Activated naive CD8-positive, alpha-beta T cell (primary cell): ENCODE results near the gene AGAP3.

Source experiments
- H3K27ac Mint-ChIP-seq: one replicate; pipeline ENCODE4 v1.8.0; 2021; ENCODE audit warnings: mixed read lengths
- H3K27me3 Mint-ChIP-seq: one replicate; pipeline ENCODE4 v1.8.0; 2021; ENCODE audit warnings: mixed read lengths
- H3K36me3 Mint-ChIP-seq: one replicate; pipeline ENCODE4 v1.8.0; 2021; ENCODE audit warnings: mixed read lengths
- H3K4me1 Mint-ChIP-seq: one replicate; pipeline ENCODE4 v1.8.0; 2021; ENCODE audit warnings: low read depth, mixed read lengths
- H3K4me3 Mint-ChIP-seq: one replicate; pipeline ENCODE4 v1.8.0; 2021; ENCODE audit warnings: mild to moderate bottlenecking, mixed read lengths
- H3K9me3 Mint-ChIP-seq: one replicate; pipeline ENCODE4 v1.8.0; 2021; ENCODE audit warnings: low read depth, mixed read lengths

AGAP3 gene

DNA sequence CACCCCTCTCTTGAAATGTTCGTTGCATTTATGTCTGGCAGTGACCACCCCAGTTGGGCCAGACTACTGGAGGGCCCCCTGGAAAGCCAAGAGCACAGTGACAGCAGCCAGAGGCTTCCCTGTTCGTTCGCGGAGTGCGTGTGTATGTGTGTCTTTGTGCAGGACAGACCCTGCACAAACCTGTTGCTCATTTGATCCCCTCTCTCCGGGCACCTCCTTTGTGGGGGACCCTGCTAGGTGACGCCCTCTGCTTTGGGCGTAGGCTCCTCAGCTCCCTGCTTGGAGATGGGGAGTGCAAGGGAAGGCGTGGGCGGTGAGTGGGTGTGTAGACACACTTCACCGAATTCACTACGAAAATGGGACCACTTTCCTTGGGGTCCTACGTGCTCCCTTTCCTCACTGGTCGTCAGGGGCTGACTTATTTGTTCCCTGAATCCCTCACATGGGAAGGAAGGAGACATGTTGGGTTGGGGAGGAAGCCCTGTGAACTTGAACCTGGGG lies 38.7 kb downstream of the AGAP3 start:
- no peaks in the 10 kb centered on the region for H3K27me3 Mint-ChIP-seq
- peaks cover 4% of the 10 kb centered on the region for H3K36me3 Mint-ChIP-seq
- no peaks in the 10 kb centered on the region for H3K9me3 Mint-ChIP-seq
- H3K4me3 Mint-ChIP-seq: no peak overlapping the region
- H3K4me1 Mint-ChIP-seq: peaks cover 5% of the 10 kb centered on the region
- H3K27ac Mint-ChIP-seq: no peak overlapping the region

DNA sequence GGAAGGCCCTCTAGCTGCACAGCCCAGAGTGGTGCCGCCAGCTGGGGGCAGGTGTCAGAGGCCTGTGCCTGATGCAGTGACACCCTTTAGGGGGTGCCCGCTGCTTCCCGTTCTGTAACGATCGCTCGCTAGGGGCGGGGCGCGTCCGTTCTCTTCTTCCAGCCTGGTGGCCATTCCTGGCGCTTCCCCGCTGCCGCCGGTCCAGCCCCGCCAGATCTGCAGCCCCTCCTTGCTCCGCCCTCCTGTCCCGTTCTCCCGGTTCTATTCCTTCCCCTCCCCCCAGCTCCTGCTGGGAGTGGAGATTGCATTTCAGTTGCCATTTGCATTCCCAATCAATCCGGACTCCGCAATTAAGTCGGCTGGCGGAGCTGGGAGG lies 39.2 kb downstream of the AGAP3 start:
- peaks cover 5% of the 10 kb centered on the region for H3K4me1 Mint-ChIP-seq
- peaks cover 4% of the 10 kb centered on the region for H3K36me3 Mint-ChIP-seq
- H3K27me3 Mint-ChIP-seq: no peaks in the 10 kb centered on the region
- H3K4me3 Mint-ChIP-seq: no peak overlapping the region
- H3K9me3 Mint-ChIP-seq: no peaks in the 10 kb centered on the region
- no peak overlapping the region for H3K27ac Mint-ChIP-seq

DNA sequence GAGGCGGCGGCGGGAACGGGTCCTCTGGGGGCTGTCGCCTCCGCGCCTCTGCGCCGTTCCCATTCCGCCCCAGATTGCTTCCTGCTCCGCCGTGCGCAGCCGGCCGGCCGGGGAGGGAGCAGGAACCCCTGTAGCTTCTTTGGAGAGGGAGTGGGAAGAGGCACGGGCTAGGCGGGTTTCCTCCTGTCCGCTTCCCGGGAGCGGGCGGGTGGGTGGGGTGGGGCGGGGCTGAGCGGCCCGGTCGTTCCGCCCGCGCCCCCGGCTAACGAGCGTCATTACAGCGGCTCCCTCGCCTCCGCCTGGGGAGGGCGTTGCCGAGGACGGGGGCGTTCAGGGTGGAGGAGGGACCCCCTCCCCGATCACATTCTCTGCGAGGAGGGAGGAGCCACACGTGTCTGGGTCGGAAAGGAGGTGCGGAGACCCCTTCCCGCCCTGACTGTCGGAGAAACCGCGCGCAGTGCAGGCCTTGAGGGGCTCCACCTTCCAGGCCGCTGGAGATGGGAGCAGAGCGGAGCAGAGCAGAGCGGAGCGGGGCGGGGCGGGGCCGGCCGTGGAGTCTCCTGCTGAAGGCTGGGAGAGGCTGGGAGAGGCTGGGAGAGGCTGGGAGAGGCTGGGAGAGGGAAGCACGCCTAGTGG lies 39.7 kb downstream of the AGAP3 start:
- no peak overlapping the region for H3K27ac Mint-ChIP-seq
- peaks cover 4% of the 10 kb centered on the region for H3K36me3 Mint-ChIP-seq
- H3K9me3 Mint-ChIP-seq: no peaks in the 10 kb centered on the region
- no peaks in the 10 kb centered on the region for H3K27me3 Mint-ChIP-seq
- H3K4me1 Mint-ChIP-seq: peaks cover 5% of the 10 kb centered on the region
- no peak overlapping the region for H3K4me3 Mint-ChIP-seq

DNA sequence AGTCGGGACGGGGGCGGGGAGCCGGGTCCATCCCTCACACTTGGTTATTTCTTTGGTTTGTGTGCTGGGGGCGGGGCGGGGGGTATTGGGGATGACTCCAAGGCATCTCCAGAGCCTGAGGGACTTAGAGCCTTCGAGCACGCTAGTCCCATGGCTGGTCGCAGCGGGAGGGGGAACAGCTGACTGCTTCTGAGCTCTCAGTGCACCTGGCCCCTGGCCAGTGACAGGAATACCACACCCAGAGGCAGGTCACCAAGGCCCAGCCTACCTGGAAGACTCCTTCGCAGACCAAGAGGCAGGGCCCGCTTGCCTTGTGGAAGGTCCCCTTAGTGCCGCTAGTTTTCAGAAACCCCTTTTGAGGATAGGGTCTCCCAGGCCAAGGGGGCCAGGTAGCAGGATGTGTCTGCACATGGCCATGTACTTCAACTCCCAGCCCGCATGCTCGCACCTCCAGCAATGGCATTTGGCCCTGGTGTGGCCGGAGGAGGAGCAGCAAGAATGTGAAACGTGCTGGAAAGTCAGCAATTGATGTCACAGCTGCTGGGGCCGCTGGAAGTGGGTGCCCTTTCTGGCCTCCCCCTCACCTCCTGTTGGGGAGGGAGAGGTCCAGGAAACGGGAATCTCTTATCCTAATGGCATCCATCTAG lies 40.3 kb downstream of the AGAP3 start:
- Mint-ChIP-seq H3K9me3 (no peaks in the 10 kb centered on the region), H3K27ac (no peak overlapping the region), H3K4me3 (no peak overlapping the region), H3K4me1 (peaks cover 5% of the 10 kb centered on the region), H3K27me3 (no peaks in the 10 kb centered on the region), H3K36me3 (peaks cover 2% of the 10 kb centered on the region)

DNA sequence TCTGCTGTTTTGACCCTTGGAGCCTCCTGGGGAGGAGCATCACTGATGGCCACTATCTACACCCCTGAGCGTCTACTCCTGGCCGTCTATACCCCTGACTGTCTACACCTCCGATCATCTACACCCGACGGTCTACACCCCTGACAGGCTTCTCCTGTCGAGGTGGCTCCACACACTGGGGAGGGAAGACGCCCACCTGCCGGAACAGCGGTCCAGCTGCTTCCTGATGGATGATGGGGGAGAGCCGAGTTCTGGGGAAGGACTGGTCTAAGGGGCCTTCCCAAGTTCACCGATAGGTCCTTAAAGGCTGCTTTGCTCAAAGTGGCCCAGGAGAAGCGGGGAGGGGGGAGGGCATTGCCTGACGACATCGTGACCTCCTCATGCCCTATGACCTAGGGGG lies 41.9 kb downstream of the AGAP3 start:
- Mint-ChIP-seq H3K9me3 (no peaks in the 10 kb centered on the region), H3K27ac (no peak overlapping the region), H3K27me3 (no peaks in the 10 kb centered on the region), H3K36me3 (no peaks in the 10 kb centered on the region), H3K4me3 (no peak overlapping the region), H3K4me1 (peaks cover 5% of the 10 kb centered on the region)

DNA sequence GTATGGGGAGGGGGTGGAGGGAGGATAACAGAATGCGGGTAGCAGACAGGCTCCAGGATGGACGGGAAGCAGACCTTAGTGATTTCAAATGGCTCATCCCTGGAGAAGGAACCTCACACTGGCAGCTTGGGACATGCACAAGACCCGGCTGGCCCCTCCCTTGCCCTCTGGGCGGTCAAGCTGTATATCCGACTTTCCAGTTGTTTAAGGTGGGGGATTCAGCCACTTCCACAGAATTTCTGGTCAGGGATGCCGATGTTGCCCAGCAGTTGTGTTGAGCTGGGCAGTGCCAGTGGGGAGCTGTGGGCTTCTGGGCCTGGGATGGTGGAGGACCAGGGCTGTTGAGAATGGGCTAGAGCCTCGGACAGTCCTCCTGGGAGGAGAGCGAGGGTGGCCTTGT lies 42.4 kb downstream of the AGAP3 start:
- Mint-ChIP-seq H3K4me3 (no peak overlapping the region), H3K4me1 (peaks cover 4% of the 10 kb centered on the region), H3K27me3 (no peaks in the 10 kb centered on the region), H3K36me3 (no peaks in the 10 kb centered on the region), H3K27ac (no peak overlapping the region), H3K9me3 (no peaks in the 10 kb centered on the region)

DNA sequence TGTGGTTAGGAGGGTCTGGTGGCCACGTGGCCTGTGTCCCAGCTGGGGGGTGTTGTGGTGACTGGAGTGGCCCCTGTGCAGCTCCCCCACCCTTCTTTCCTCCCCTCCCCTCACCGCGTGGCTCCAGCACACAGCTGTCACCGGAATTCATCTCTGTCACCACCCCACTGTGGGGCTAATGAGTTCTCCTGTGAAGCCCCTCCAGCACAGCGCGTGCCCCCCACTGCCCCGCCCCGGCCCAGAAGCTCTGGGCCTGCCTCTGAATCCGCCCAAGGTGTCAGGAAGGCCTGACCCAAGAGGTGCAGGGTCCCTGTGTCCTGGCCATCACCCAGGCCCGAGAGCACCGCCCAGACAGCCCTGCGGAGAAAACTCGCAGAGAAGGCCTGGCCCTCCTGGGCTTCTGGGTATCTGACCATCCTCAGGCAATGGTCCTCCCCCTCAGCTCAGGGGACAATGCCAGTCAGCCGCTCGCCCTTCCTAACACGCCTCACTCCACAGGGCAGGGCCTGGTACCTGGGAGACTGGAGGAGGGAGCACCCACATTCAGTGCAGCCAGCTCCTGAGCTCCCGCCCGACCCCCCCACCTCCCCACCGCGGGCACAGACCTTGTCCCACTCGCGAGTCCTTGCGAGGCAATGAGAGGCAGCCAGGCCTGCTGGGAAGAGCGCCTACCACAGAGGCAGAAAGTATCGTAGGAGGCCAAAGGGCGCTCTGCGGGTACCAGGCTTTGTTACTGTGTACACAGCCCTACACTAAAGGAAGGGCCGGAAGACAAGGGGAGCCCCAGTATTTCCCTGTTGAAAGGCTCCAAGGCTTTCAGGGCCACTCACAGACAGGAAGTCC lies 43.1 kb downstream of the AGAP3 start:
- Mint-ChIP-seq H3K4me1 (no peaks in the 10 kb centered on the region), H3K27ac (no peak overlapping the region), H3K9me3 (no peaks in the 10 kb centered on the region), H3K36me3 (no peaks in the 10 kb centered on the region), H3K4me3 (no peak overlapping the region), H3K27me3 (no peaks in the 10 kb centered on the region)

DNA sequence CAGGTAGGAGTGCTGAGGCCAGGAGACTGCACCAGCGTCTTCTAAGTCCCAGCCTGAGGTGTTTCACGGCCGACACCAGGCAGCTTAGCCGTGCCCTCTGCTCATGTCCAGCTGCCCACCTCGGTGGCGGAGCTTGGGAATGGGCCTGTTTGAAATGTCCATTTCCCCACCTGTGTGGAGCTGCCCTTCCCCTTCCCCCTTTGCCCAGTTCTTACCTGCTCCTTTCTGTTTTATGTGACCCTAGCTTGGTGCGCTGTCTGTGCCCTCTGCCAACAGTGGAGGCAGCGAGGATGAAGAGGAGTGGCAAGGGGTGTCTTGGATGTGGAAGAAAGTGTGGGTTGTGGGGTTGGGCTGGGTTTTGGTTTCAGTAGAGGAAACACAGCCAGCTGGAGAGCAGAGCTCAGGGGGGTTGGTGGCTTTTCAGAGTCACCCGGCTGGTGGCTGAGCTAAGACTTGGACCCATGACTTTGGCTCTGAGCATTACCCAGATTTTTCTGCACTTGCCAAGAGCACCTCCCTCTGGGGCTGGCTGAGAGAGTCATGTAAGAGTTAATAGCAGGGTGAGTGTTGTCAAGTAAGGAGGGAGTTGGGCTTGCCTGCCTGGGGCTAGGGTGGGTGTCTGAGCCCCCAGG lies 43.8 kb downstream of the AGAP3 start:
- Mint-ChIP-seq H3K9me3 (no peaks in the 10 kb centered on the region), H3K4me1 (no peaks in the 10 kb centered on the region), H3K27ac (no peak overlapping the region), H3K36me3 (no peaks in the 10 kb centered on the region), H3K27me3 (no peaks in the 10 kb centered on the region), H3K4me3 (no peak overlapping the region)

DNA sequence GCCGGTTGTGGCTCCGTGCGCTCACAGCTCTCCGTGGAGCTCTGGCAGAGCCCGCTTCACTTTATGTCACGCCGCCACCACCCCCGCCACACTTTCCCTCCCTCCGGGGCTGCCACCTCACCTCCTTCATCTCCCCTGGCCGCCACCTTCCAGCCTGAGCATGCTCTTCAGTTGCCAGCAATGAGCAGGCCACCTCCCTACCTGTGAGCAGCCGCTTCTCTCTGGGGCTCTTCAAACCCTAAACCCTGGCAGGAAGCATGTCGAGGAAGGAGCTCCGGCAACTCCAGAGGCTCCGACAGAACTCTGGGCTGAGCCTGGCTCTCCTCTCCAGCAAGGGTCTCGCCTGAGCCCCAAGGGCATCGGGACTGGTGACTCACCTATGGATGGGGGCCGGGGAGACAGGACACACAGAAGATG lies 44.5 kb downstream of the AGAP3 start:
- no peaks in the 10 kb centered on the region for H3K27me3 Mint-ChIP-seq
- no peaks in the 10 kb centered on the region for H3K36me3 Mint-ChIP-seq
- no peaks in the 10 kb centered on the region for H3K4me1 Mint-ChIP-seq
- H3K9me3 Mint-ChIP-seq: no peaks in the 10 kb centered on the region
- H3K4me3 Mint-ChIP-seq: no peak overlapping the region
- no peak overlapping the region for H3K27ac Mint-ChIP-seq

DNA sequence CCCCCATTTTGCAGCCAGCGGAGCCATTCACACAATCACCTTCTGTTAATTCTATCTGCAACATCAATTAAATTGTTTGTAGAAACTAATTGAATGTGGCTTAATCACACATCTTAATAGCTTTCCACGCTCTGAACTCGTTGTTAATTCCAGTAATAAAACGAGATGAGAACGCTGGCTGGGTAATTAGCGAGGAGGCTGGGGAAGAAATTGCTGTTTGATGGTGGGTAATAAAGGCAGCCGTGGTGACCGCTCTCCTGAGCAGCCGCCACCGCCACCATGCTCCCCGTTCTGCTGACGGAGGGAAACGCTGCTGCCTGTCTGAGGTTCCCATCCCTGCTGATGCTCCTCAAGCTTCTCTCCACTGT lies 44.9 kb downstream of the AGAP3 start:
- no peaks in the 10 kb centered on the region for H3K9me3 Mint-ChIP-seq
- H3K4me1 Mint-ChIP-seq: no peaks in the 10 kb centered on the region
- no peaks in the 10 kb centered on the region for H3K27me3 Mint-ChIP-seq
- no peaks in the 10 kb centered on the region for H3K36me3 Mint-ChIP-seq
- H3K4me3 Mint-ChIP-seq: no peak overlapping the region
- H3K27ac Mint-ChIP-seq: no peak overlapping the region

DNA sequence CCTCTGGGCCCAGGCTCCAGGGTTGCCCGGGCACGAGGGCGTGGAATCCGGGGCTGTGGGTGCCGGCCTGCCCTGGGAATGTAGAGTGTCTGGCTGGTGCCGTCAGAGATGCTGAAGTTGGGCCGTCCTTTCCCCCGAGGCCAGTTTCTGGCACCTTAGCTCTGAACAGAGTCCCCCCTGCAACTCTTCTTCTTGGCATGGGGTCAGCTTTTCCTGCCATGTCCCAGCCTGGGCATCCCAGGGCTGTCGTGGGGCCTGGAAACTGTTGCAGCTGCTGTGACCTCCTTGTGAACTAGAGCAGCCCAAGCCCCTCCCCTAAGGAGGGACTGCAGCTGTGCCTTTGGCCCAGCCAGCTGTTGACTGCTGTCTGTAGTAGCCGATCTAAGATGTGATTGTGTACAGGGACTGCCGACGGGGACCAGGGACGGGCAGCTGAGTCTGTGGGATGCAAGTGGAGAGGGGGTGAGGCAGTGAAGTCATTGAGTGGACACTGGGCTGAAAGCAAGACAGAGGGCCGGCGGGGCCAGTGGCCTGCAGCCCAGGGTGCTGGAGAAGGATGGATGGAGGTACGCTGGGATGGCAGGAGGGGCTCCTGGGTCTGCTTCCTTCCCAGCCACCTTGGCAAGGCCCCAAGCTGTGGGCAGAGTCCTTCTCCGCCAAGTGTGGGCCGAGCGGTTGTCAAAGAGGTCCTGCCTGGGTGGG lies 45.5 kb downstream of the AGAP3 start:
- no peaks in the 10 kb centered on the region for H3K27me3 Mint-ChIP-seq
- no peaks in the 10 kb centered on the region for H3K36me3 Mint-ChIP-seq
- H3K9me3 Mint-ChIP-seq: no peaks in the 10 kb centered on the region
- no peak overlapping the region for H3K4me3 Mint-ChIP-seq
- no peak overlapping the region for H3K27ac Mint-ChIP-seq
- no peaks in the 10 kb centered on the region for H3K4me1 Mint-ChIP-seq

DNA sequence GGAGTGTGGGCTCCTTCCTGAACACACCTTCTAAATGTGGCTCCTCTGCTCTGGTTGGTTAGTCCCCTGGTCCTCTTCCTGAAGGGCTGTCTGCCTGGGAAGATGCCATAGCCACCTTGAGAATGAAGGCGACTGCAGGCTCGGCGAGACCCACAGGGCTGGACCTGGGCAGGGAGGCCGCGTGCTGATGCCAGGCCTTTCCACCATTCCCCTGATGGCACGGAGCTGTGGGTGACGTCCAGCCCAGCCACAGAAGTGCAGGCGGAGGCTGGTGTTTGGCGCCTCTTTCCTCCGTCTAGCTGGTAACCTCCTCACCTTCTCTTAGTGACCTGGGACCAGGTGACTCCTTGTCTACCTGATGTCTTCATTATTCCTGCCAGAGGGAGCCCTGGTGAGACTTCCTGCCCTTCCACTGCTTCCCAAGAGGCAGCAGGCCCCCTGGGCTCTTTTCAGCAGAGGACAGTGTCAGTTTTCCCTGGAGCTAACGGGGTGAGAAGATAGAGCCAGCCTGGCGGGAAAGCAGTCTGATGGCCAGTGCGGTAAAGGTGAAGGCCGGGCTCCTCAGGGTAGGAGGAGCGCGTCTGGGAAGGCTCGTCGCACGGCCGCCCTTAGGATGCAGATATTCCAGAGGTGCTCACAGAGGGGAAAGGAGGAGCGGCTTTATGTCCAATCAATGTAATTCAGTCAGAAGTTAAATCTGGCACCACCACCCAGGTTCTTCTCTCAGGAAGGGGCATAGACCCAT lies 46.4 kb downstream of the AGAP3 start:
- Mint-ChIP-seq H3K4me1 (no peaks in the 10 kb centered on the region), H3K4me3 (no peak overlapping the region), H3K9me3 (no peaks in the 10 kb centered on the region), H3K36me3 (no peaks in the 10 kb centered on the region), H3K27ac (no peak overlapping the region), H3K27me3 (no peaks in the 10 kb centered on the region)

DNA sequence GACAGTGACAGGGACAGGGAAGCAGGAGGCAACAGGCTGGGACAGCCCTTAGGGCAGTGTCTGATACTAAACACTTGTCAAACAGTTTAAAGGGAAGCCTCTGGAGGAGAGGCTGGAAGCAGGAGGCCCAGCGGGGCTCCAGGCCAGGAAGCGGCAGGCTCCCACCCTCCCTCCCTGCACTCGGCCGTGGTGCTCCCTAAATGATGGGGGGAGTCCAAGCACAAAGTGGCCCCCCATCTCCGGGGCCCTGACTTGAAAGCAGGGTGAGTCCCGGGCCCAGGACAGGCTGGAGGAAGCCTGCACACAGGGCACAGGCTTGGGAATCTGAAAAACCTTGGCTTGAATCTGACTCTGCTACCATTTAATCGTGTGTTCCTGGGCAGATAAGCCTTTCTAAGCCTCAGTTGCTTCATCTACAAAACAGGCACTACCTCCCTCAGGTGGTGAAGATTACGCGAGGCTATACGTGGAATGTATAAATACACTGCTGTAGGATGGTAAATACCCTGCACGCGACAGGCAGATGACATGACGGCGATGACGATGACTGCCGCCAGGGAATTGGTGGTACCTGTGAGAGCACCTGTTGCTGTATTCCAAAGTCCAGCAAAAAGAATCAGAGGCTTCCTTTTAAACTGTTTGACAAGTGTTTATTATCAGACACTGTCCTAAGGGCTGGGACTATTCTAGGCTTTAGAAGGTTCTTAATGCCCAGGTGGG lies 47.2 kb downstream of the AGAP3 start:
- Mint-ChIP-seq H3K27me3 (no peaks in the 10 kb centered on the region), H3K9me3 (no peaks in the 10 kb centered on the region), H3K36me3 (no peaks in the 10 kb centered on the region), H3K4me1 (no peaks in the 10 kb centered on the region), H3K27ac (no peak overlapping the region), H3K4me3 (no peak overlapping the region)
